ENCODE data around the gene BTRC.
A peak's percentile ranks its signal among the peaks of the same experiment; 100 is the strongest.
"Not testable (repeated sequence)": the region's sequence is repeated elsewhere in the genome, so short reads cannot be mapped to it uniquely, and the experiment has no call there.

Gene BTRC

GRCh38 chr10:101351017-101351416 is 2.9 kb upstream of the BTRC start:
- no peak for DNase-seq (ENCODE audit: low read depth)

- DNase-seq (ENCODE audit: low read depth): no peak
These were observed 2.5 kb upstream of the BTRC start for GRCh38 chr10:101351477-101351876.

- DNase-seq (ENCODE audit: low read depth): not testable (repeated sequence)
These were observed 1.1 kb upstream of the BTRC start for GRCh38 chr10:101352857-101353256.

- DNase-seq (ENCODE audit: low read depth): peak; percentile 22
These were observed 535 bp downstream of the BTRC start for GRCh38 chr10:101354328-101355071.

- no peak for DNase-seq (ENCODE audit: low read depth)
These were observed 1.2 kb downstream of the BTRC start for GRCh38 chr10:101355072-101355706.

- DNase-seq (ENCODE audit: low read depth): no peak
These were observed 2.2 kb downstream of the BTRC start for GRCh38 chr10:101356132-101356531.

- DNase-seq (ENCODE audit: low read depth): no peak
These were observed 4.0 kb downstream of the BTRC start for GRCh38 chr10:101357958-101358357.

- DNase-seq (ENCODE audit: low read depth): no peak
These were observed 4.8 kb downstream of the BTRC start for GRCh38 chr10:101358706-101359300.

GRCh38 chr10:101360090-101360489 is 6.1 kb downstream of the BTRC start:
- not testable (repeated sequence) for DNase-seq (ENCODE audit: low read depth)

GRCh38 chr10:101360841-101361240 is 6.9 kb downstream of the BTRC start:
- not testable (repeated sequence) for DNase-seq (ENCODE audit: low read depth)

- DNase-seq (ENCODE audit: low read depth): no peak
These were observed 10.0 kb downstream of the BTRC start for GRCh38 chr10:101363850-101364400.

- DNase-seq (ENCODE audit: low read depth): no peak
These were observed 10.8 kb downstream of the BTRC start for GRCh38 chr10:101364721-101365120.

- no peak for DNase-seq (ENCODE audit: low read depth)
These were observed 13.8 kb downstream of the BTRC start for GRCh38 chr10:101367569-101368453.

GRCh38 chr10:101373063-101373462 is 19.1 kb downstream of the BTRC start:
- no peak for DNase-seq (ENCODE audit: low read depth)

- DNase-seq (ENCODE audit: low read depth): not testable (repeated sequence)
These were observed 20.0 kb downstream of the BTRC start for GRCh38 chr10:101373993-101374392.

- no peak for DNase-seq (ENCODE audit: low read depth)
These were observed 21.1 kb downstream of the BTRC start for GRCh38 chr10:101375076-101375475.

- no peak for DNase-seq (ENCODE audit: low read depth)
These were observed 25.8 kb downstream of the BTRC start for GRCh38 chr10:101379663-101380352.

GRCh38 chr10:101380353-101381017 is 26.5 kb downstream of the BTRC start:
- no peak for DNase-seq (ENCODE audit: low read depth)

GRCh38 chr10:101385866-101386658 is 32.1 kb downstream of the BTRC start:
- DNase-seq (ENCODE audit: low read depth): no peak
